Activated CD8-positive, alpha-beta memory T cell treated with anti-CD3 and anti-CD28 coated beads for 36 hours (primary cell): ENCODE results near the gene NKX1-2. TPM values are rescaled to one million over a fixed set of nuclear protein-coding genes. Genes with fewer than 3 reads are reported as not detected.

Source experiments
- CTCF ChIA-PET: fragments of 350-600 bp; sonication (Branson Sonifier 250); formaldehyde crosslinking; loops from one replicate; lab custom pipeline; 2021; ENCODE audit warnings: antibody characterized with exemption; lab: Charles Lee
- POLR2A ChIA-PET: fragments of 350-600 bp; sonication (Branson Sonifier 250); formaldehyde crosslinking; loops from one replicate; lab custom pipeline; 2021; ENCODE audit warnings: antibody characterized with exemption; lab: Charles Lee
- total RNA-seq, 2 experiments: library from RNA; stranded (reverse); gene quantifications; one replicate each; pipeline ENCODE4 v1.2.3, GENCODE V29; 2021

NKX1-2 gene
- total RNA-seq = not detected

DNA sequence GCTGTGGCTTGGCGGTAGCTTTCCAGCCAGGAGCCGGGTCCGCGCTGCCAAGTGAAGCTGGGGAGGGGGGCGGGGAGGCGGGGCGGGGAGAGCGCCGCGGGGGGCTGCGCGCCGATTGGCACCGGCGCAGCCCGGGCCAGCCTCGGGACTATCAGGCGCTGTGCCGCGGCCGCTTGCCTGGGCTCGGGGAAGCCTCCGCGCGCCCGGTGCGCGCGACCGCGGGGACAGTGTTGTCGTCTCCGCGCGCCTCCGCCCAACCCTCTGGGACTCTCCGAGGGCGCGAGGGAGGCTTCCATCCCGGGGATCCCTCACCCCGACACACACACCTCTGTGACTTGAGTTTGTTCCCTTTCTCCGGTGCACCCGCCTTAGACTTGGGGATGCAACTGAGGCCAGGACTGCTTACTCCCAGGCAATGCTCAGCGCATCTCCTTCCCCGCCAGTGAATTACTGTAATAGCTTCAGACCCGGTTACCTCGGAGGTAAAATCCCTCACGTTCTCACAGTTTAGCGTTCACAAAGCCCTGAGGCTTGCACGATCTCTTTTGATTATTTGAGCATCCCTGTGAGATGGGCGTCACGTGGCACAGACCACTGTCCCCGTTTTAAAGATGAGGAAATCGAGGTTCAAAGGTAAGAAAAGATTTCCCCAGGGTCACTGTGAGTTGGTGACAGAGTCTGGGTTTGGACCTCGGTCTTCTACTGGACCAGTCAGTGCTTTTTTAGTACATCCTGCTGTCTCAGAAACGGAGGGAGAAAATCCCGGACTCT, at the start of gene NKX1-2:
NKX1-2 (minus strand) TSS at position 24 of the 771 bp plus-strand sequence. CDS start 92 bp downstream, outside the sequence.
- CTCF ChIA-PET = no interaction called here
- POLR2A ChIA-PET = interaction anchor here (0.8 kb wide), 1 partner anchor 53 kb away, joined by 3 read pairs; no protein-coding TSS in a partner anchor

DNA sequence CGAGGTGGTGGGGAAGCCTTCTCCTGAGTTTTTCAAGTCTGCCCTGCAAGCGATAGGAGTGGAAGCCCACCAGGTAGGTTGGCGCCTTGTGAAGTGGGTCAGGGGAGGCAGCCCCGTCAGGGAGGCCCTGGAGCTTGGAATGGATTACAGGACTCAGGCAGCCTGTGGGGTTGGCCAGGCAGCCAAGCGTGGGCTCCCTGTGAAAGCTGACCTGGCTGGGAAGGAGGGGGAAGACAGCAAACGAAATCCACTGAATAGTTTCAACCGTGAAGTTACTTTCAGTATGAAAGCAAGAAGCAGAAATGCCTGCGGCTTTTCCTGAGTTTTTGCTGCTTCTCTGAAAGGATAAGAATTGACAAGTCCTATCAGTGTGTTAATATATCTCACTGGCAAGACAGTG, 48.2 kb upstream of the NKX1-2 start:
- CTCF ChIA-PET = no interaction called here
- POLR2A ChIA-PET = interaction anchor here (0.6 kb wide), 1 partner anchor 218 kb away, joined by 3 read pairs; no protein-coding TSS in a partner anchor

DNA sequence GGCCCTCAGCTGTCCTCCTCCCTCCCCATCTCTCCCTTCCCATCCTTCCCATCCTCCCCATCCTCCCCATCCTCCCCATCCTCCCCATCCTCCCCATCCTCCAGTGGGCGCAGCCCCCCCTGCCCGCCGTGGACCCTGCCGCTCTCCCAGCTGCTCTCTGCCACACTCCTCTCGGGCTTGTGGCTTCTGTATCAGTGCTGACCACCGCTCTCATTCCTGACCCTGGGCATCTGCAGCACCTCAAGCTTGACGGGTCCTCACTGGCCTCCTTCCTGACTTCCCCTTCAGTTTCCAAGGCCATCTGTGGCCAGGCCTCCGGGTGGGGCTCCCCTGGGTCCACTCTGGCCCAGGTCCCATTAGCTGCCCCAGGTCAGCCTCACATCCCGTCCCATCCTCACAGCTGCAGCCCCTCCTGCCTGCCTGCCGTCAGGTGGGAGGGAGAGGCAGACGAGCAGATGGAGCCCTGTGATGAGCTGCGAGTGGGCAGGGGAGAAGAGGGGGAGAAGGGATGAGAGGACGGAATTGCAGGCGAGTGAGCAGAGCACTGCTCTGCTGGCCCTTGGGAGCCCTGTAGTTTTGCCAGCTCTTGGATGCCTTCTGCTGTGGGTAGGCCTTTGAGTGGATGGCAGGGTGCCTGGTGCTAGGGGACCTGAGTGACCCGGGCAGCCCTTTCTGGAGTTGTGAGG, 47.5 kb upstream of the NKX1-2 start:
- ChIA-PET CTCF (interaction anchor here (0.6 kb wide), 1 partner anchor 85 kb away, joined by 6 read pairs; no protein-coding TSS in a partner anchor), POLR2A (no interaction called here)

DNA sequence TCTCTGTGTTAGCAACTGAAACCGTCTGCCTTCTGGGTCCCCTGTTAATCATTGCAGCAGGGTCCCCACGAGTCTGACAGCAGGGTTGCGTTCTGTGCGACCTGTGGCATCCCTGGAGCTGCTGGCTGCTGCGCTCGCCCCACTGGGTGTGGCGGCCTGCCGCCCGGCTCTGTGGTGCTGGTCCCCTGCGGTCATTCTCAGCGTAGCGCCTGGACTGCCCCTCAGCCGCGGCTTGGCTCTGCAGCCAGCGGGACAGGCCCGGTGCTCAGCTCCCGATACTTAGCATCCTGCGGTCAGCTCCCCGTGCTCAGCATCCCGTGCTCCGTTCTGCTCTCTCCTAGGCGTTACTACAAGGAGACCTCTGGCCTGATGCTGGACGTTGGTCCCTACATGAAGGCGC, 46.8 kb upstream of the NKX1-2 start:
- CTCF ChIA-PET = no interaction called here
- POLR2A ChIA-PET = no interaction called here

DNA sequence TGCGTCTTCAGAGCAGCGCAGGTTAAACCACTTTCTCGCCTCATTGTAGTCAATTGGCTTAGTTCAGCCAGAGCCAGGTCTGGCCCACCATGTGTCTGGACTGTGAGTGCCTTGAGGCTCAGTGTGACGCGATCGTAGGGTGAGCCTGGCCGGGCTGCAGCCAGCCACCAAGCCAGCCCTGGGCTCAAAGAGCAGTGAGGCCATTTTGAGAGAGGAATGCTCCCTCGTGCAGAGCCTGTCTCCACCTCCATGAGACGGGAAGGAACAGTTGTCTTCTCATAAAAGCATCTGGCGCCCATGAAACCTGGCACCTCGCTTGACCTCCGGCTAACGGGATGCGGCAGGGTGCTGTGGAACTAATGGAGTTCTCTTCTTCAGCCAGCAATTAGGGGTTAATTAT, 46.3 kb upstream of the NKX1-2 start:
- CTCF ChIA-PET = no interaction called here
- POLR2A ChIA-PET = no interaction called here

DNA sequence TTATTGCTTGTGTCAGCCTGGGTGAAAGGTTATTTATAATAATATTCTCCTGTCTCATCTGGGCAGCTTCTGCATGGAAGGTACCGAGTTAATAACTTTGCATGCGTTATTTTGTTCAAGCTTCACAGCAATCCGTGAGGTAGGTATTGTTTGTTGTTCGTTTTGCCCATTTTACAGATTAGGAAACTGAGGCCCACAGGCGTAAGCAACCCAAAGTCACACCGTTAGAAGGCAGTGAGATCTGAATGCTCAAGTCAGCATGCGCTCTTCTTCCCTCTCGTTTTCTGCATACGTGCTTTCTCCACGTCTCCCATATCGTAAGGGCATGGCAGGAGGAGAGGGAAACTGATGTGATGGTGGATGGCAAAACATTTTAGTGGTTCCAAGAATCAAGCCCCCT, 45.9 kb upstream of the NKX1-2 start:
- POLR2A ChIA-PET = no interaction called here
- CTCF ChIA-PET = no interaction called here

DNA sequence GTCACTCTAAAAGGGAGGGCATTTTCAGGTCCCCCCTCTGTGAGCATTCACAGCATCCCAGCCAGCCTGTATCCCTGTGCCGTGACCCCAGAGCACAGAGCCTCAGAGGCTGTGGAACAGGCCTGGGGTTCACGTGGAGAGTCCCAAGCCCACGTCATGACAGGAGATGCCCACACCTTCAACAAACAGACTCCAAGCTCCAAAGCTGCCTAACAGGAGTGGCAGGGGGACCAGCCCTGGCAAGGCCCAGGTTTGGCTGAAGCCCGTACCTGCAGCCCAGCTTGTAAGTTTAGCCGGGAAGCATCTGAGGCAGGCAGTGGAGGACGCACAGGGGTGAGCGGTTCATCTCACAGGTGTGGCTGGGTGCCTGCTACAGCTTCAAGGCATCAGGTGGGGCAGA, 45.3 kb upstream of the NKX1-2 start:
- CTCF ChIA-PET = no interaction called here
- POLR2A ChIA-PET = interaction anchor here (0.5 kb wide), 1 partner anchor 306 kb away, joined by 8 read pairs; no protein-coding TSS in a partner anchor

DNA sequence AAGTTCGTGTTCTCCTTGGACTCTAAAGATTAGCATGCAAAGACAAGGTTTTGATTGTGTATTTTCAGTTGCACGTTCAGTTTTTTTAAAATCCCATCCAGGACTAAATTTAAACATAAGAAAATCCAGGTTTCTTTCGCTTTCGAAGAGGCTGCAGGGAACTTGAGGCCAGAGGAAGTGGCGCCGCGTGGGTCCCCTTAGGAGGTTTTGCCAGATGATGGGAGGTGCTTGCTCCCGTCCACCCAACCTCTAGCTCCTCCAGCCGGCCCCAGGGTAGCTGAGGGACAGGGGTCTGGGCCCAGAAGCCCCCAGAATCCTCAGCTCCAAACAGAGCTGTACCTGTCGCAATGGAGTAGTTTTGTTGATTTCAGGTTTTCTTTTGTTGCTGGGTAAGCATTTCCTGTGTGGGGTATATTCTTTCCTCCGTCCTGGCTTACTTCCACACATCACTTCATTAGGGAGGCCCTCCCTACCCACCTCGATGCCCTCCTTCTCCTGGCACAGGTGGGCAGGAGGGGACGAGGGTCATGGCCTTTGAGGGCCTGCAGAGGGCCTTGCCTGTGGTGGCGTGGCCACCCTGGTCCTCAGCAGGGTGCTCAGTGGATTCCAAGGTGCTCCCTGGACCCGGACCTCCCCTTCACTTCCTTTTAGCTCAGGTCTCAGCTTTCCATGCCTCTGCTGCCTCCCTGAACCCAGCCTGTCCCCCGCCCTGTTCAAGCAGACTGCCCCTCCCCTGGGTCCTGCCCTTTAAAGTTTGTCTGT, 44.4 kb upstream of the NKX1-2 start:
- CTCF ChIA-PET = no interaction called here
- POLR2A ChIA-PET = no interaction called here

DNA sequence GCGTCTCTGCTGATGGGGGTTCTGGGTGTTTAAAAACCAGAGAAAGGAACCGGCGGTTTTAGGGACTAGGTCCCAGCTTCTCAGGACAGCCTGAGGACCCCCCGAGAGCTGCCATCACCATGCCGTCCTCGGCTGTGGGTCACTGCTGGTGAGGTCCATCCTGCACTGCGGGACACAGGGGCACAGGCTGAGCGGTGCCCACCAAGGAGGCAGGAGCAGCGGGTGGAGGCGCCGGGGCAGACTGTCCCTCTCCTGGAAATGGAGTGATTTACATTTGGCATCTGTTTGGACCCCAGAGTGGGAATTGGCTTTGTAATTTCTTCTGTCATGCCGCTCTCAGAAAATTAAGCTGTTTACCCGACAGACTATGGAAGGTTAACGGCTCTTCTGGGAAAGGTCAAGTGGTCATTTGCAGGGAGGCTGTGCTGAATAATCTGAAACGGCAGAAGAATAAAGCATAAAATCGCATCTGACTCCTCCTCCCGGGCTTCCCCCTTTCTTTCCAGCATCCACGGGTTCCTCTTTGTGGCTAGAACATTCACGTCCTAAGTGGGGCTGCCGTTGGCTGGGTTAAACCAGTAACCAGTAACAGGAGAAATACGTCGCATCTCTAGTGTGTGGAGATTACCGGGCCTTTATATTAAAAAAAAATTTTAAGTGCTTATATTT, 43.5 kb upstream of the NKX1-2 start:
- ChIA-PET POLR2A (no interaction called here), CTCF (no interaction called here)

DNA sequence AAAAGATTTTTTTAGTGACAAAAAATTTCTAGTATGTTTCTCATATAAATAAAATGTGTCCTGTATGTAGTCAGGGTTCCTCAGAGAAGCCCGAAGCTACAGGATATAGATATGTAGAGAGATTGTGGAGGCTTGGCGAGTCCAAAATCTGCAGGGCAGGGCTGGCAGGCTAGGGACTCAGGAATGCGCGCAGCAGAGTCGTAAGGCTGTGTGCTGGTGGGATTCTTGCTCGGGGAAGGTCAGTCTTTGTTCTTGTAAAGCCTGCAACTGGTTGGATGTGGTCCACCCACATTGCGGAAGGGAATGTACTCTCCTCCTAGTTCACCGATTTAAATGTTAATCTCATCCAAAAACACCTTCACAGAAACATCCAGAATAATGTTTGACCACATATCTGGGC, 42.4 kb upstream of the NKX1-2 start:
- POLR2A ChIA-PET = no interaction called here
- CTCF ChIA-PET = no interaction called here

DNA sequence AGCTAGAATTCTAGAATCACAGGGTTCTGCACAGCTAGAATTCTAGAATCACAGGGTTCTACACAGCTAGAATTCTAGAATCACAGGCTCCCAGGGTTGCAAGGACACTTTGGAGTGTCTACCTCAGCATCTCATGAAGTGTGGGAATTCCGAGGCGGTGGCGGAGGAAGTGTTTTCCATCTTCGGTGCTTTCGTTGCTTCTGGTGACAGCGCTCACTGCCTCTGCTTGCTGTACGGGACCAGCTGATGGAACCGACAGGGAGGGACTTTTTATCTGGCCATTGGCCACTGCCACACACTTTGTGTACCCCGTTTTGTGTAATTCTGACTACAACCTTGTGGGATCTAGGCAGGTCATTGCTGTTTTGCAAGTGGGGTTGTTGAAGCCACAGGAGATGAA, 41.3 kb upstream of the NKX1-2 start:
- CTCF ChIA-PET = no interaction called here
- POLR2A ChIA-PET = no interaction called here

DNA sequence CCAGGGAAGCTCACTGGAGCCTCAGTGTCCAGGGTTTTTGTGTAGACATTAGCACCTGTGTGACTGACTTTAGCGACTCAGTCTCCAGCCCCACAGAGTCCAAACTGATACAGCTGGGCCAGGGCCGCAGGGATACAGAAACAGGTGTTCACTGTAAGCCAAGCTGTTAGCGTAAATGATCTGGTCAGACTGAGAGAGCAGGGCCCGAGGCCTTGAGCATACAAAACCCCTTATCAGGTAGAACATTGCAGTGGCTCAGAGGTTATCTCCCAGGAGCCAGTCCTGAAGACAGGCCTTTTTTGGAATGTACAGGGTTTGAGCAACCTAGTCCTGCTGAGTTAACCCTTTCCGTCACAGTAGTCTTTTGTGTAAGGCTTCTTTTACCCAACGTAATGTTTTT, 36.8 kb upstream of the NKX1-2 start:
- POLR2A ChIA-PET = no interaction called here
- CTCF ChIA-PET = no interaction called here

DNA sequence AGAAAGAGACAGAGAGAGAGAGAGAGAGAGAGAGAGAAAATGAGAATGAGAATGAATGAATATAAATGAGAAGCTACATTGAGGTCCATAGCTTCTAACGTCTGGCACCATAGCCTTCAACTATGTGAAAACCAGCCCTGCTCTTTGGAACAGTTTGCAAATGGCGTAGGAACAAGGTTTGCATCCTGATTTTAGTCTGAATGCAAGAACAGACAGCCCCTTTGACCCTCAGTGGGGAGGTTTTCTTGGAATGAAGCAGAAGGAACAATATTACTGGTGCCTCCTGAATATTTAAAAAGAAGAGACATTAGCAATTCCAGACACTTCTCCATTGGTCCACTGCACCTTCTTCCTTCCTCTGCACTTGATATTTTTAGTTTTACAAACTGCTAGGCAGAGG, 34.8 kb upstream of the NKX1-2 start:
- ChIA-PET CTCF (no interaction called here), POLR2A (no interaction called here)

DNA sequence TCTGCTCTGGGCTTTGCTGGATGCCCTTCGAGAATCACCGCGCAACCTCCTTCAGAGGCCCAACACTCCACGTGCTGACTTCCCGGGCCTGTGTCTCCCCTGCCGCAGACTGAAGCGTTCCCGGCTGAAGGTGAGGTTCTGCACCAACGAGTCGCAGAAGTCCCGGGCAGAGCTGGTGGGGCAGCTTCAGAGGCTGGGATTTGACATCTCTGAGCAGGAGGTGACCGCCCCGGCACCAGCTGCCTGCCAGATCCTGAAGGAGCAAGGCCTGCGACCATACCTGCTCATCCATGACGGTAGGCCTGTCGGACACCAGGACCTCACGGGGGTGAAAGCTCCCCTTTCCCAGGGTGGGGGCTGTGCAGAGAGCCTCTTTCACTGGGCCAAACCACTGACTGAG, 34.2 kb upstream of the NKX1-2 start:
- ChIA-PET CTCF (no interaction called here), POLR2A (no interaction called here)

DNA sequence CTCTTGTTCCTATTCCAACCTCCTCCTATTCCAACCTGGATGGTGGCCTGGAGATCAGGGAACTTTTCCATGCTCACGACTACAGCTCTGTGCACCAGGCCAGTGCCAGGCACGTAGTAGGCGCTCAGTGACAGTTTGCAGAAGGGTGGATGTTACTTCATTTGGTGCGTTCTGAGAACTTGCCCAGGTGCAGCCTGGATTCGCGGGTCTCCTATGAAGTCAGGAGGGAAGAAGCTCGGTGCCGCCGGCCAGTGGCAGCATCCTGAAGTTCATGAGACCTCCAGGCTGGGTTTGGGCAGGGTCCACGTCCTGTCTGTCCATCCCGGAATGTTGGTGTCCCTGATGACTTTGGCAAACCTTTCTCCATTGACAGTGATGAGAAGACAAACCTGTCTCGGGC, 33.0 kb upstream of the NKX1-2 start:
- CTCF ChIA-PET = no interaction called here
- POLR2A ChIA-PET = no interaction called here

DNA sequence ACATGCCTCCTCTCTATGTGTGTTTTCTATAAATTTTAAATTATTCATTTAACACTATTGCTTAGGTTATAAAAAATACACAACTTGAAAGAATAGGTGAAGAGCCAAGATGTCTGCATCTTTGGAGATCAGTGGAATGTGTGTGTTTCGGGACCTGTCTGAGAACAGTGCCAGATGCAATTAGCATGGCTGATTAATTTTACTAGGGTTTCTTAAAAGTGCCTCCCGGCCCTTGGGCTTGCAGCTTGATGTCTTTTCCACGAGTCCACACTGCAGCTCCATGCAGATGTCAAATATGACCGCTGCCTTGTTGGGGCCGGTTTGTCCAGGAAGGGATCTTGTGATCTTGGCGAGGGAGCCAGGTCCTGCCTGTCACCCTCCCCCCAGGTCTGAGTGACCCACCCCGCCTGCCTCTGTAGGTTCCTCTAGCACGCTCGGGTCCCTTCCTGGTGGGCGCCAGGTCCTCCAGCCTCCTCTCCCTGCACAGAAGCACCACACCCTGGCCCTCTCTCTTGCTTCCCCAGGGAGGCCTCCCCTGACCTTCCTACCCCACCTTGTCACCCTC, 32.5 kb upstream of the NKX1-2 start:
- ChIA-PET CTCF (no interaction called here), POLR2A (no interaction called here)

DNA sequence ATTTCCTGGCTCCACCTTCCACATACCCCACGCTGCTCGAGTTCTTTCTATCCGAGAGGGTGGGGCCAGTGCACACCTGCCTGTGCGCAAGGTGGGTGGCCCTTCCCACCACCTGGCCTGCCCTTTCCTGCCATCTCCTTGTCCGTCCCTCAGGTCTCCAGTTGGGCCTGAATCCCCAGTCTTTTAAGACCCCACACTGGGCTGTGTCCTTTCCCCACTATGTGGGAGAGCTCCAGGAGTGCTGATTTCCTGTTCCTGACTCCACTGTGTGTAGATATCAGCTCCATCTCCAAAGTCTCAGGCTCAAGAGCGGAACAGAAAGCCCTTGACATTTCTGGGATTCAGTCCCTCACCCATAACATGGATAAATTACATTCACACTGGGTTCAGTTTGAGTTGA, 31.9 kb upstream of the NKX1-2 start:
- ChIA-PET CTCF (no interaction called here), POLR2A (no interaction called here)

DNA sequence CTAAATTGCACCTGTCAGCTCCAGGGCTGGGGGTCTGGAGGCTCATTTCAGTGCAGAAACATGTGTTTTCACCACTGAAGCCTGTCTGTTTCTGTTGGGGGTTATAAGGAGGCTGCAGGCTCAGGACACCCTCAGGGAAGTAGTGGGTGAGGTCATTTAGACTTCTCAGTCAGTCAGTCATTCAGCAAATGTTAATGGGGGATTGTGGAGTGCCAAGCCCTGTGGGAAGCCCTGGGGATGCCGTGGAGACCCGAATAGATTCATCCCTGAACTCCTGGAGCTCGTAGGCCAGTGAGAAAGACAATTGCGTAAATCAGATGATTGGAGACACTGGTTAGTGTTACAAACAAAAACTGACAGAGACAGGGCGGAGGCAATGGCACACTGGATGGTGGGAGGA, 31.0 kb upstream of the NKX1-2 start:
- ChIA-PET CTCF (no interaction called here), POLR2A (no interaction called here)

DNA sequence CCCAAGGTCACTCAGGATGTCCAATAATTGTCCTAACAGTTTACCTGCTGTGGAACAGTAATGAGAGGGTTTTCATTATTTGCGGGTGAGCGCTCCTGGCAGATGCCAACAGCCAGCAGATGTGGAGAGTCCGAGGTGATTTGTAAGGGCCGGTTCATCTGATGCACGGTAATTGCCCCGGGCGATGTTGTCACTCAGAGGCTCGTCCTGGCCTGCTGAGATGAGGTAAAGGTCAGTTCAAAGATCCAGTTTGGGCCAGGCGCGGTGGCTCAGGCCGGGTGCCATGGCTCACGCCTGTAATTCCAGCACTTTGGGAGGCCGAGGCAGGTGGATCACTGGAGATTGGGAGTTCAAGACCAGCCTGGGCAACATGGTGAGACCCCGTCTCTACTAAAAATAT, 28.7 kb upstream of the NKX1-2 start:
- ChIA-PET POLR2A (no interaction called here), CTCF (no interaction called here)
